DMS 273 (cell line): ENCODE results near the gene SCD5.

Source experiments
- DNase-seq: peaks from one replicate; lab custom pipeline; 2025; ENCODE audit not compliant: unreplicated experiment; lab: John Stamatoyannopoulos, UW

SCD5 gene

GRCh38 chr4:82643994-82644733, 154.4 kb downstream of the SCD5 start:
- DNase-seq: no peak

GRCh38 chr4:82642331-82642730, 156.3 kb downstream of the SCD5 start:
- DNase-seq: no peak

GRCh38 chr4:82640540-82640939, 158.1 kb downstream of the SCD5 start:
- no peak for DNase-seq

- no peak for DNase-seq
Measured at GRCh38 chr4:82639971-82640370, 158.6 kb downstream of the SCD5 start.

- no peak for DNase-seq
Measured at GRCh38 chr4:82638479-82638878, 160.1 kb downstream of the SCD5 start.

GRCh38 chr4:82630079-82630478, 168.5 kb downstream of the SCD5 start:
- DNase-seq: no peak

GRCh38 chr4:82629238-82630000, 169.2 kb downstream of the SCD5 start:
- no peak for DNase-seq

- DNase-seq: no peak
Measured at GRCh38 chr4:82626251-82626868, 172.2 kb downstream of the SCD5 start.

GRCh38 chr4:82624819-82625218, 173.8 kb downstream of the SCD5 start:
- no peak for DNase-seq

- DNase-seq: no peak
Measured at GRCh38 chr4:82623121-82623683, 175.4 kb downstream of the SCD5 start.

GRCh38 chr4:82621251-82621650, 177.3 kb downstream of the SCD5 start:
- no peak for DNase-seq

- DNase-seq: no peak
Measured at GRCh38 chr4:82620126-82620735, 178.4 kb downstream of the SCD5 start.

GRCh38 chr4:82618103-82618720, 180.4 kb downstream of the SCD5 start:
- DNase-seq: no peak

- DNase-seq: no peak
Measured at GRCh38 chr4:82614838-82615449, 183.7 kb downstream of the SCD5 start.

- DNase-seq: no peak
Measured at GRCh38 chr4:82613121-82613520, 185.5 kb downstream of the SCD5 start.

- no peak for DNase-seq
Measured at GRCh38 chr4:82611982-82612381, 186.6 kb downstream of the SCD5 start.

- no peak for DNase-seq
Measured at GRCh38 chr4:82611527-82611926, 187.1 kb downstream of the SCD5 start.

GRCh38 chr4:82610041-82610440, 188.6 kb downstream of the SCD5 start:
- DNase-seq: no peak

- no peak for DNase-seq
Measured at GRCh38 chr4:82606622-82607021, 192.0 kb downstream of the SCD5 start.

- DNase-seq: no peak
Measured at GRCh38 chr4:82604522-82604921, 194.1 kb downstream of the SCD5 start.
